HG02973 (cell line): ENCODE data around the gene PACS2.
"Not testable (repeated sequence)": the region's sequence is repeated elsewhere in the genome, so short reads cannot be mapped to it uniquely, and the experiment has no call there.

Experiments used
- ATAC-seq: cut with Tn5 transposase; IDR thresholded peaks from one replicate; pipeline ENCODE4 v1.9.1; 2021; ENCODE audit warnings: moderate library complexity; ENCODE audit not compliant: unreplicated experiment

Gene PACS2

DNA sequence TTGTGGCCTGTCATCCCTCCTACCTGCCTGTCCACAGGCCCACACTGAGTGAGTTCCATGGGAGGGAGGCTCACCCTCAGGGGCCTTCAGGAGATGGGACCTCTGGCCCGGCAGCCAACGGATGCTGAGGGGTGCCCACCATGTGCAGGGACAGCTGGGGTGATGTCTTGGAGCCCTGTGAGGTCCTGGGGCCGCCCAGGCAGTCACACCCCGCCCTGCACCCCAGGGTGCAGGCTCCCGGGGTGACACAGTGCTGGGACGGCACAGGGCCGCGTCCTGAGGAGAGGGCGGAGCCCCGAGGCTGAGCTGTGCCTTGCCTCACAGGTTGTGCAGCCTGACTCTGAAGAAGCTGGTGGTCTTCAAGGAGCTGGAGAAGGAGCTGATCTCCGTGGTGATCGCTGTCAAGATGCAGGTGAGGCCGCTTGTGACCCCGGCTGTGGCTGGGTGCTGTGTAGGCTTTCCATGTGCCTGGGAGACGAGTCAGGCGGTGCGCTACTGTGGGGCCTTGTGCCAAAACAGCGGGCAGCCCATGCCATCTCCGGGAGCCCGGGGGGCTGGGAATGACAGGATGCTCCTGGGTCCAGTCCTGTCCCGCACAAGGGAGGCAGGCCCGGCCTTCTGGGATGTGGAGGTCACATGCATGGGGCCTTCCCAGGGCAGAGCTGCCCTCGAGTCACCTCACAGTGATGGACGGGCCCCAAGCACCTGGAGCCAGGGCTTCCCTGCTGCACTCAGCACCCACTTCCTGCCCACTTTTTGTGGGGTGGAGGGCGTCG lies 33.8 kb downstream of the PACS2 start:
- ATAC-seq = no peak

DNA sequence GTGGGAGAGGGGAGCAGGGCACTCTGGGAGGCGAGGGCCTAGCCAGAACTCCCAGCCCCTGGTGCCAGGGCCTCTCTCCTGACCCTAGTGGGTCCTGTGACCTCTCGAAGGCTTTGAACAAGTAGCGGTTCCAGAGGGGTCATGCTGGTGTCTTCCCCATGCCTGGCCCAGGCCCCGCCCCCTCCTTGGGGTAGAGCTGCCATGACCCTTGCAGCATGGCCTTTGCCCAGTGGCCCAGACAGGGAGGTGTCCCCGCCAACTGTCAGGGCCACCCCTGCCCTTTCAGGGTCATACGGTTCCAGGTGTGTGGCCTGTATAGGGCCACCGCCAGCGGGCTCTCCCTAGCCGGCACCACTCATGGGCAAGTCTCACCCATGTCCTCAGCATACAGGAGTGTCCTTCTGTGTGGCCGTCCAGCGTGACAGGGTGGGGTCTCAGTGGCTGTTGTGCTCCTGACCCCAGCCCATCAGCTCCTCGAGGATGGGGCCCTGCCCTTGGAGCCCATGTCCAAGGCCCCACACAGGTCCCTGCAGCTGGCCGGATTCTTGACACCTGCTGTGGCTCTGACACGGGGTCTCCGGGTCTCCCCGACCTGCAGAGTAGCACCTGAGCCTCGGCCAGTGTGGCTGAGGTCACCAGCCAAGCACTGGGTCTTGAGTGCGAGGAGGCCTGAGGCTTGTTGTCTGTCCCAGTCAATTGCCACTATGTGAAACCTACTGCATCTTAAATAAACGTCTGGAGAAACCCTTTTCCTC lies 34.6 kb downstream of the PACS2 start:
- no peak for ATAC-seq

DNA sequence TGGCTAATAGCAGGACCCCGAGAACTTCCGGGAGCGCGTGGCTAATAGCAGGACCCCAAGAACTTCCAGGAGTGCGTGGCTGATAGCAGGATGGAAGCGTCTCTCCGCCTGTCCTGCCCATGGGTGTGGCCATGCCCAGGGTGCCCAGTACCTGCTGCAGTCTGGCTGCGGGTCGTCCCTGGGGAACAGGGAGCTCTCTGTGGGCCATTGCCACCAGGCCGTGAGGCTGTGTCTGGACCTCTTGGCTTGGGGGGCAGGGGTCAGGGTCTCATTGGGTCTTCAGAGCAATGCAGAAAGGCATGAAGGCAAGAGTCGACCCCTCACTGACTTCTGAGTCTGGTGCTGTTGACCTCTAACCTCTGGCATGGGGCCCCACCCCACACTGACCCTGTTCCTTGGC lies 35.4 kb downstream of the PACS2 start:
- ATAC-seq = no peak

DNA sequence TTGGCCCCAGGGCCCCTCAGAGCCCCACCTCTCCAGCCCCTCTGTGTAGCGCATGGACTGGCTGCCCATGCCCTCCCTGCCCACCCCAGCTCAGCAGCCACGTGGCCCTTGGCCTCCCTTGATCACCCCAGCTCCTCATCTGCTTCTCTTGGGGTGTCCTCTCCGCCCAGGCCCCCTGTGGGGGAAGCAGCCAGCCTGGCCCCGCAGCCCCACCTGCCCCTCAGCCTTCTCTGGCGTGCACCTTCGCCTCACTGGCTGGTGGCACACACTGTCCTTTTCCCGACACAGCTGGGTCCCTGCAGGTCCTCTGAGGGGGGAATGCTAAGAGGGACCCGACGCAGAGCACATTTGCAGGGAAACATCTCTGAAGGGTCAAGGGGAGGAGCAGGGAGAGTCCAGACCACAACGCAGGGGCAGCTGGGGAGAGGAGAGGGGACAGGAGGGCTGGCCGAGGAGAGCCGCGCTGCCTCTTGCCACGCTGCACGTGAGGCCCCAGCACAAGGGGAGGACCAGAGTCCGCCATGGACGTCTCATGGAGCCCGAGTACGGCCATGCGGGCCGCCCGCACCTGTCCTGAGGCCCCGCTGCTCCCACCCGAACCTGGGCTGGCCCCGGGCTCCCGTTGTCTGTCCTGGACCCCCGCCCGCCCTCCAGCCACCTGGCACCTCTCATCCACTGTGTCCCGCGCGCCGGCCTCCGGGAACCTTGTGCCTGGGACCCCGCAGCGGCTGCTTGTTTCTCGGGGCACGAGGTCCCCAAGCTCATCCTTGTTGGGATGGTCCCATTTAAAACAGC lies 36.1 kb downstream of the PACS2 start:
- ATAC-seq = no peak

DNA sequence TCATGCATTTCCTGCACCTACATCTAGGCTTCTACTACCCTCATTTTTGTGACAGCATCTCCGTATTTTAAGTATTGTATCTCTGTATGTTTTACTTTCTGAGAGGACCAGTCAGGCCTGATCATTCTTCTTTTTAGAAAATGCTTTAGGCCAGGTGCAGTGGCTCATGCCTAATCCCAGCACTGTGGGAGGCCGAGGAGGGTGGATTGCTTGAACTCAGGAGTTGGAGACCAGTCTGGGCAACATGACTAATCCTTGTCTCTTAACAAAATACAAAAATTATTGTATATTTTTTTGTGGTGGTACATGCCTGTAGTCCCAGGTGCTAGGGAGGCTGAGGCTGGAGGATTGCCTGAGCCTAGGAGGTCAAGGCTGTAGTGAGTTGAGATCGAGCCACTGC lies 36.9 kb downstream of the PACS2 start:
- no peak for ATAC-seq

DNA sequence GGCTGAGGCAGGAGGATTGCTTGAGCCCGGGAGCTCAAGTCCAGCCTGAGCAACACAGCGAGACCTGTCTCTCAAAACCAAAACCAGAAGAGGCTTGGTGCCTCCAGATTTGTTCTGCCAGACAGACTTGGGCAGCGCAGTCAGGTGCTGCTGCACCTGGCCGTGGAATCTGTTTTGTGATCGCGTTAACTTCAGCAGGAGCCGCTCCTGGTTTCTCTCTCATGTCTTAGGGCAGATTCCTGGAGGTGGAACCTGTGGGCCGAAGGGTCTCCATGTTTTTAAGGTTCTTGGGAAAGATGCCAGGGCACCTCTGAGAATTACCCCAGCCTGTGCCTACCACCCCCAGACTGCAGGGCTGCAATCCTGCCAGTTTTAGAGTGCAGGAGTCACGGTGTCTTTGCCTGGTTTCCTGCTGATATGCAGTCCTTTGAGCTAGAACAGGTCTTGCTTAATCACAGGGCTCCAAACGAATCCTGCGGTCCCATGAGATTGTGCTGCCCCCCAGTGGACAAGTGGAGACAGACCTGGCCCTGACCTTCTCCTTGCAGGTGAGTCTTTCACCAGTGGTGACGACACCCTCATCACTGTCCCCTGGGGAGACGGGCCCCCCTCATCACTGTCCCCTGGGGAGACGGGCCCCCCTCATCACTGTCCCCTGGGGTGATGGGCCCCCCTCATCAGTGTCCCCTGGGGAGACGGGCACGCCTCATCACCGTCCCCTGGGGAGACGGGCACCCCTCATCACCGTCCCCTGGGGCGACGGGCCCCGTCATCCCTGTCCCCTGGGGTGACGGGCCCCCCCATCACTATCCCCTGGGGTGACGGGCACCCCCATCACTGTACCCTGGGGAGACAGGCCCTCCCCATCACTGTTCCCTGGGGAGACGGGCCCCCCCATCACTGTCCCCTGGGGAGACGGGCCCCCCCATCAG lies 37.6 kb downstream of the PACS2 start:
- peak; percentile 75 for ATAC-seq

DNA sequence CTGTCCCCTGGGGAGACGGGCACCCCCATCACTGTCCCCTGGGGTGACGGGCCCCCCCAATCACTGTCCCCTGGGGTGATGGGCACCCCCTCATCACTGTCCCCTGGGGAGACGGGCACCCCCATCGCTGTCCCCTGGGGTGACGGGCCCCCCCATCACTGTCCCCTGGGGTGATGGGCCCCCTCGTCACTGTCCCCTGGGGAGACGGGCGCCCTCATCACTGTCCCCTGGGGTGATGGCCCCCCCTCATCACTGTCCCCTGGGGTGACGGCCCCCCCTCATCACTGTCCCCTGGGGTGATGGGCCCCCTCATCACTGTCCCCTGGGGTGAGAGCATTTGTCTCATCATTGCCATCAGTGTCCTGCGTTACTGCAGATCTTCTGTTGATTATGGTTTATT lies 38.6 kb downstream of the PACS2 start:
- ATAC-seq = no peak

DNA sequence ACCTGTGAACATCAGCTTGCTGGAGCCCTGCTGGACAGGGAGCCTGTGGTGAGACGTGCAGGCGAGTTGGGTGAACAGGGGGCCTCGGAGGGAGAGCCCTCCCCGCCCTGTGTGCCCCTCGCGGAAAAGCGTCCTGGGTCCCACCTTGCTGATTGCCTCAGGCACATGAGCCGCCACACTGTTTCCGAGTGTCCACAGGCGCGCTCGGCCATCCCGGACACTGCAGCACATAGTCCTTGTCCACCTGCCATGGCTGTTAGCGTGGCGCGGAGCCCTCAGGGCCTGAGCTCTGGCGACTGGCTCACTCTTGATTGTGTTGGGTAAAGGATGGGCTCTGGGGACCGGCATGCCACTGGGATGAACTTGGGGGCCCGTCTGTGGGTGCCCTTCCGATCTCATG lies 40.0 kb downstream of the PACS2 start:
- ATAC-seq = no peak

DNA sequence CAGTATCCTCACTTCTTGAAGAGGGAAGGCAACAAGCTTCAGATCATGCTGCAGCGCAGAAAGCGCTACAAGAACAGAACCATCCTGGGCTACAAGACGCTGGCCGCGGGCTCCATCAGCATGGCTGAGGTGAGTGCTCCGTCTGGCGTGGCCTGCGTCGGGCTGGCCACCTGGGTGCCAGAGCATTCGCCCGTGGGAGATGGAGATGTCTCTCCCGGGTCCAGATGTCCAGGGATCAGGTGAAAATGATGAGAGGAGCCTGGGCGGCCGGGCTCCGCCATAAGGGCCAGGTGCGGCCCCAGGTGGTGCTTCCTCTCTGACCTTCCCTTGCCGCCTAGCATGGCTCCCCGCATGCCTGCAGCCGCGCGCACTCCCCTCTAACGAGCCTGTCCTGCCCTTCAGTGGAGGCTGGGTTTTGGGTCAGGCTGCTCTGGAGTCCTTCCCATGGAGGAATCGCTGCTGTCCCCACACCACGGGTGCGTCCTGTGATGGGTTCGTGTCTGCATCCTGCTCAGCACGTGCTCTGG lies 40.6 kb downstream of the PACS2 start:
- ATAC-seq = no peak

DNA sequence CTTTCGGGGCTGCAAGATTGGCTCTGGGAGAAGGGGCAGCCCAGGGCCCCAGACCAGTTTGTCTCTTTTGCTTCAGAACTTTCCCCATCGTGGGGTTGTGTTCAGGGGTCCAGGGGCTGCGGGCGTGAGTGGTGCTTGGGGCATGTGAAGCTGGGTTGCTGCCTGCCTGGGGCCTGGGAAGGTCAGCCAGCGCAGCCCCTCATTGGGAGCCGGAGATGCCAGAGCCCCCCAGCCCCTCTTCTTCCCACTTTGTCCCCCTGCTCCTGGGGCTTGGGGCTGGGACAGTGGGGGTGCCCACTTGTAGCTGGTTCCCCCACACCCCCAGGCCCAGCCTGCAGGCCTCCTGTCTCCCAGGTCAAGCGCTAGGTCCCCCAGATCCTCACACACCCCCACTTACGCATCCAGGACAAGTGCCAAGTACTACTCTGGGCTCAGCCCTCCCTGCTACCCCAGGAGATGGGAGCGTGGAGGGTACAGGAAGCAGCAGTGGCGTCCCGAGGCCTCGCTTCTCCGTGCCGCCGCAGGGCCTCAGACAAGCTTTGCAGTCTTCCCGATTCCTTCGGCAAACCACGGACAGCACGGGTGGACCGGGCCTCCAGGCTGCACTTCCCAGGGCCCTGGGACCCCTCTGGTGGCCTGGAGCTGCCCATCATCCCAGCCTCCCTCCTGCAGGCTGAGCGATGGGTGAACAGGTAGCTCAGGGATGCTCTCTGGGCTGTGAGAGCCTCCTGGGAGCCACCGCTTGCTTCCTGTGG lies 41.5 kb downstream of the PACS2 start:
- no peak for ATAC-seq

DNA sequence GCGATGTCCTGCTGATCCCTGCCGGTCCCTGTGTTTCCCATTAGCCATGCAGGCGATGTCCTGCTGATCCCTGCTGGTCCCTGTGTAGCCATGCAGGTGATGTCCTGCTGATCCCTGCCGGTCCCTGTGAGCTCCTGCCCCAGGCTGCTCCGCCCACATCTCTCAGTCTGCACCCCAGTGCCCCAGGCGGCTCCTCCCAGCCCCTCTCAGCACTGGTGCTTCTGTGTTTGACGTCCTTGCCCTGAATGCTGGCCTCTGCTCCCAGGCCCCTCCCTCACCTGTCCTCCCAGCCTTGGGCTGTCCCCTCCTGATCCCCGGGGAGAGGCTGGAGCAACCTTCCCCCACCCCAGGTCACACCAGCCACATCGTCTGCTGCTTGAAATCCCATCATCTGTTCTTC lies 42.4 kb downstream of the PACS2 start:
- no peak for ATAC-seq

DNA sequence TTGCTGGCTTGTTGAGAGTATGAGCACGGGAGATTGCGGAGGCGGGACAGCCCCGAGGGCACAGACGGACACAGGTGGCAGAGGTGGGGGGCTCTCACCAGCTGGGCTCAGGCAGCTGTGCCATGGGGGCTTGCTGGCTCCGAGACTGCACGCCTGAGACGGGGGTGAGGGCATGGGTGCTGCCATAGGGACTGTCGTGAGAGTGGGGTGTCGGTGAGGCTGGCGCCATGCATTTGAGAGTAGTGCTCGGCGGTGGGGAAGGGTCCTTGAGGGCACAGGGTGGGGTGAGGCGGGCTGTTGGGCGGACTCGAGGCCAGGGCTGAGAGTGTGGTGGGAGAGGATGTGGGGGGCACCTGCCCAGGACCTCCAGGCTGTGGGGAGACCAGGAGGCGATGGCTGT lies 43.1 kb downstream of the PACS2 start:
- ATAC-seq = no peak

DNA sequence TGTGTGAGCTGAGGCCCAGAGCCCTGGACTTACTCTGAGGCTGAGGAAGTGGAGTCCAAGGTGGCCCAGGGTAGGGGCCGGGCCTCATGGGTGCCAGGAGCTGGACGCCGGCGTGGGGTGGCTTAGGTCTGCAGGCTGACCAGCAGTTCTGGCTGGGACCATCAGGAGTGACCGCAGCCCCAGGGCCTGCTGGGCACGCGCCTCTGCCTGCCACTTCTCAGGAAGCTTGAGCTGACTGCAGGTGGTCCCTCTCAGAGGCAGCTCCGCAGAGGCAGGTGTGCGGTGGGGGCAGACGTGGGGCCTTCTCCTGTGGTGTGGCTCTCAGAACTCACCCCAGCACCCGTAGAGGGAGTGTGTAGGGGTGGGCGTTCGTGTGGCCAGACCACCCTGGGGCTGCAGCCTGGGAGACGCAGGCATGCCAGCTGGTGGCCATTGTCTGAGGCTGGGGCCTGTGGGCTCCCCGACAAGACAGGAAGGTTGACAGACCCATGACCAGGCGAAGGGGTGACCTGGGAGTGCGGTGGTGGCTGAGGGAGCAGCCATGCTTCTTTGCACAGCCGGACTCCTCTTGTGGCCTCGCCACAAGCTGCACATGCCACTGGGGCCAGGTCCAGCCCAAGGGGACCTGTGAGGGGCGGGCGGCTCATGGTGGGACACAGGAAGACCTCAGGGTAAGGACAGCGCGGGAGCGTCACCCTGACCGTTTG lies 43.7 kb downstream of the PACS2 start:
- no peak for ATAC-seq

DNA sequence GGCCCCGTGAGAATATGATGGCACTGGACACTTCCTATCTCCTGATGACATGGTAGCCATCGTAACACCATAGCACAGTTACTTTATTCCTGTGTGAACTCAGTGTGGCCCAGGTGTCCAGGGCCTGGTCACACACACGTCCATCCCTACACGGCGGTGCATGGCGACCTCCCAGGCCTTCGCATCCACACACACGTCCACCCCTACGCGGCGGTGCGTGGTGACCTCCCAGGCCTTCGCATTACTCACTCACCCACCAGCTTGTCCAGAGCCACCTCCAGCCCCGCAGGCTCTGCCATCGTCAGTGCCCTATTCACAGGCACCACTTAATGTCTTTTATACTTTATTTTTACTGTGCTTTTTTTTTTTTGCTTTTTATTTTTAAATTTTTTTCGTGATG lies 44.4 kb downstream of the PACS2 start:
- ATAC-seq = no peak

DNA sequence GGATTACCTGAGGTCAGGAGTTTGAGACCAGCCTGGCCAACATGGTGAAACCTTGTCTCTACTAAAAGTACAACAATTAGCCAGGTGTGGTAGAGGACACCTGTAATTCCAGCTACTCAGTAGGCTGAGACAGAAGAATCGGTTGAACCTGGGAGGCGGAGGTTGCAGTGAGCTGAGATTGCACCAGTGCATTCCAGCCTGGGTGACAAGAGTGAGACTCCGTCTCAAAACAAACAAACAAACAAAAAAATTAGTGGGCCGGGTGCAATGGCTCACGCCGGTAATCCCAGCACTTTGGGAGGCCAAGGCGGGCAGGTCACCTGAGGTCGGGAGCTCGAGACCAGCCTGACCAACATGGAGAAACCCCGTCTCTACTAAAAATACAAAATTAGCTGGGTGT lies 46.9 kb downstream of the PACS2 start:
- not testable (repeated sequence) for ATAC-seq

DNA sequence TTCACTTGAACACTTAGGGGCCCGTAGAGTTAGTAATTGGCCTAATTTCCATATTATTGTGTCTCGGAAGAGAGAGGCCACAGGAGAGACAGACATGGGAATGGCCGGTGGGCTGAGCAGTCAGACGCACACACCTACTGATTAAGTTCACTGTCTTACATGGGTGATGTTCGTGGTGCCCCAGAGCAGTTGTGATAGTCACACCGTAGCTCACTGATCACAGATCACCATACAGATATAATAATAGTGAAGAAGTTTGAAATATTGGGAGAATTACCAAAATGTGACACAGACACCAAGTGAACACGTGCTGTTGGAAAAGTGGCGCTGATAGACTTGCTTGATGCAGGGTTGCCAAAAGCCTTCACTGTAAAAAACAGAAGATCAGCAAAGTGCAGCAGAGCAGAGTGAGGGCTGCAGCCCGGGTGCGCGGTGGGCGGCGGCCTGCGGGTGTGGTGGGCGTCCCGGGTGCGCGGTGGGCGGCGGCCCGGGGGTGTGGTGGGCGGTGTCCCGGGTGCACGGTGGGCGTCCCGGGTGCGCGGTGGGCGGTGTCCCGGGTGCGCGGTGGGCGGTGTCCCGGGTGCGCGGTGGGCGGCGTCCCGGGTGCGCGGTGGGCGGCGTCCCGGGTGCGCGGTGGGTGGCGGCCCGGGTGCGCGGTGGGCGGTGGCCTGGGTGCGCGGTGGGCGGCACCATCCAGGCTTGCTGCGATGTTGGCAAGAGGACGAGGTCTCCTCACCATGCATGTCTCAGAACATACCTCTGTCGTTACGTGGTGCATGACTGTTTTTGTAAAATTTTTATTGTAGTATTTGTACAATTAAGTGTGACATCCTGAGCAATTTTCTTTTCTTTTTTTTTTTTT lies 49.5 kb downstream of the PACS2 start:
- ATAC-seq = no peak

DNA sequence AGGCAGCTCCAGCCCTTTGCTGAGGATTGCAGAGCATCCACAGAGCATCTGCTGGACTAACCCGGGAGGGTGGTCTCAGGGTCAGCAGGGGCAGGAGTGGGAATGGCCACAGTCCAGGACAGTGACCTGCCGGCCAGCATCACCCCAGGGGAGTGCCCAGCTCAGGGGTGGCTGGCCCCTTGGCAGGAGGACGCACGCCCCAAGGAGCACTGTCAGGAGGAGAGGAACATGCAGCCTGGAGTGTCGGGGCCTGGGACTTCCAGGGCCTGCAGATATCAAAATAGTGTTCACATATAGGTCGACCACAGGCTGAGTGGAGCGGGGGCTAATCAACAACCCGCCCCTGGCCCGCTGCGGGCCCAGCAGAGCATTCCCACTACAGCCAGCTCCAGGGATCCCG lies 50.6 kb downstream of the PACS2 start:
- ATAC-seq = no peak

DNA sequence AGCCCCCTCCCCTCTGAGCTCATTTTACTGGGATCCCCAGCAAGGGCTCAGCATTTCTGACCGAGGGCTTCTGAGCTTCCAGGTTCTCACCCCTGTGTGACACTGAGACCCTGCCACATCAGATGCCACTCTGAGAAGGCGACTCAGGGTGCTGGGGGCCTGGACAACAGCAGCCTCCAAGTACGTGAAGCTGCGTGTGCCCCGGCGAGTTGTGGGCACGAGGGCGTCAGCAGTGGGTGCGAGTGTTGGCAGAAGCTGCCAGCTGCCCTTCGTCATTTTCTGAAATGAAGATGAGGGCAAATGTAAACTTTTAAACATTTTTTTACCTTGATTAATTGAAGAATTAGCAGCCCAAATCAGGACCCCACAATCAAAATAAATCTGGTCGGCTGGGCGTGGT lies 51.1 kb downstream of the PACS2 start:
- no peak for ATAC-seq
